Measurements from ENCODE around the gene PIP4K2A. TPM values are rescaled to one million over a fixed set of nuclear protein-coding genes. Genes with fewer than 3 reads are reported as not detected.
A peak's percentile ranks its signal among the peaks of the same experiment; 100 is the strongest.

The PIP4K2A gene
- total and polyA plus RNA-seq, 2 experiments from 2014 or later: 39.9 to 40.1 TPM

DNA sequence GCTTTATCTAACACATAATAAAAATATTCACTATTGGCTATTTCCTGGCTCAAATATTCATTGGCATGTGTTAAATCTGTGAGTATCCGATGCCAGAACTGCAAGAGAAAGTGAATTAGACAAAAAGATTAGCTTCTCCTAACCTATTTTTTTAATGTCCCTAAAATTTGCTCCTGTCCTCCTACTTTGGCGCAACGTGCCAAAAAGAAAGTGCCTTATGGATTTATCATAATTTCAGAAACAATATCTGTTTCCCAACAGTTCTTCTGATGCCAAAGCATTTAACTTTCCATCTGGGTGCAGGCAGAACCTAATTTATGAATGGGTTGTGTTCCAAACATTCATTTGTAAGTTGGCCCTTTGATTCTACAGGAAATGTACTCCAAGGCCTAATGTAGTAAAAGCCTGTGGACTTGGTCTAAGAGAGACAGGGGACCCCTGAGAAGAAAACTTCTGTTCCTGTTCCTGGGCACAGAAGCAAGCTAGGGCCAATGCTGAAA, 15.4 kb downstream of the PIP4K2A start:
- Mint-ChIP-seq H3K27me3 (ENCODE audit: insufficient read depth, low read depth, poor library complexity) (peaks cover 5% of the 10 kb centered on the region), H3K9me3 (peaks cover under 1% of the 10 kb centered on the region), H3K4me1 (peaks cover 44% of the 10 kb centered on the region), H3K36me3 (ENCODE audit: low read depth) (peaks cover 13% of the 10 kb centered on the region), H3K27ac (peak overlapping the region; percentile 64; the same call in 1 of the 2 replicates), H3K4me3 (no peak overlapping the region)
- ATAC-seq (no peak), DNase-seq (ENCODE audit: low spot score) (no peak)
- H3K9me2 ChIP-seq (ENCODE audit: insufficient read depth): peaks cover 8% of the 10 kb centered on the region; the same call in 1 of the 2 replicates
- H3F3A ChIP-seq (replicated peaks; ENCODE audit: low read depth): no peaks in the 10 kb centered on the region
- TF ChIP-seq, protein P1, sequence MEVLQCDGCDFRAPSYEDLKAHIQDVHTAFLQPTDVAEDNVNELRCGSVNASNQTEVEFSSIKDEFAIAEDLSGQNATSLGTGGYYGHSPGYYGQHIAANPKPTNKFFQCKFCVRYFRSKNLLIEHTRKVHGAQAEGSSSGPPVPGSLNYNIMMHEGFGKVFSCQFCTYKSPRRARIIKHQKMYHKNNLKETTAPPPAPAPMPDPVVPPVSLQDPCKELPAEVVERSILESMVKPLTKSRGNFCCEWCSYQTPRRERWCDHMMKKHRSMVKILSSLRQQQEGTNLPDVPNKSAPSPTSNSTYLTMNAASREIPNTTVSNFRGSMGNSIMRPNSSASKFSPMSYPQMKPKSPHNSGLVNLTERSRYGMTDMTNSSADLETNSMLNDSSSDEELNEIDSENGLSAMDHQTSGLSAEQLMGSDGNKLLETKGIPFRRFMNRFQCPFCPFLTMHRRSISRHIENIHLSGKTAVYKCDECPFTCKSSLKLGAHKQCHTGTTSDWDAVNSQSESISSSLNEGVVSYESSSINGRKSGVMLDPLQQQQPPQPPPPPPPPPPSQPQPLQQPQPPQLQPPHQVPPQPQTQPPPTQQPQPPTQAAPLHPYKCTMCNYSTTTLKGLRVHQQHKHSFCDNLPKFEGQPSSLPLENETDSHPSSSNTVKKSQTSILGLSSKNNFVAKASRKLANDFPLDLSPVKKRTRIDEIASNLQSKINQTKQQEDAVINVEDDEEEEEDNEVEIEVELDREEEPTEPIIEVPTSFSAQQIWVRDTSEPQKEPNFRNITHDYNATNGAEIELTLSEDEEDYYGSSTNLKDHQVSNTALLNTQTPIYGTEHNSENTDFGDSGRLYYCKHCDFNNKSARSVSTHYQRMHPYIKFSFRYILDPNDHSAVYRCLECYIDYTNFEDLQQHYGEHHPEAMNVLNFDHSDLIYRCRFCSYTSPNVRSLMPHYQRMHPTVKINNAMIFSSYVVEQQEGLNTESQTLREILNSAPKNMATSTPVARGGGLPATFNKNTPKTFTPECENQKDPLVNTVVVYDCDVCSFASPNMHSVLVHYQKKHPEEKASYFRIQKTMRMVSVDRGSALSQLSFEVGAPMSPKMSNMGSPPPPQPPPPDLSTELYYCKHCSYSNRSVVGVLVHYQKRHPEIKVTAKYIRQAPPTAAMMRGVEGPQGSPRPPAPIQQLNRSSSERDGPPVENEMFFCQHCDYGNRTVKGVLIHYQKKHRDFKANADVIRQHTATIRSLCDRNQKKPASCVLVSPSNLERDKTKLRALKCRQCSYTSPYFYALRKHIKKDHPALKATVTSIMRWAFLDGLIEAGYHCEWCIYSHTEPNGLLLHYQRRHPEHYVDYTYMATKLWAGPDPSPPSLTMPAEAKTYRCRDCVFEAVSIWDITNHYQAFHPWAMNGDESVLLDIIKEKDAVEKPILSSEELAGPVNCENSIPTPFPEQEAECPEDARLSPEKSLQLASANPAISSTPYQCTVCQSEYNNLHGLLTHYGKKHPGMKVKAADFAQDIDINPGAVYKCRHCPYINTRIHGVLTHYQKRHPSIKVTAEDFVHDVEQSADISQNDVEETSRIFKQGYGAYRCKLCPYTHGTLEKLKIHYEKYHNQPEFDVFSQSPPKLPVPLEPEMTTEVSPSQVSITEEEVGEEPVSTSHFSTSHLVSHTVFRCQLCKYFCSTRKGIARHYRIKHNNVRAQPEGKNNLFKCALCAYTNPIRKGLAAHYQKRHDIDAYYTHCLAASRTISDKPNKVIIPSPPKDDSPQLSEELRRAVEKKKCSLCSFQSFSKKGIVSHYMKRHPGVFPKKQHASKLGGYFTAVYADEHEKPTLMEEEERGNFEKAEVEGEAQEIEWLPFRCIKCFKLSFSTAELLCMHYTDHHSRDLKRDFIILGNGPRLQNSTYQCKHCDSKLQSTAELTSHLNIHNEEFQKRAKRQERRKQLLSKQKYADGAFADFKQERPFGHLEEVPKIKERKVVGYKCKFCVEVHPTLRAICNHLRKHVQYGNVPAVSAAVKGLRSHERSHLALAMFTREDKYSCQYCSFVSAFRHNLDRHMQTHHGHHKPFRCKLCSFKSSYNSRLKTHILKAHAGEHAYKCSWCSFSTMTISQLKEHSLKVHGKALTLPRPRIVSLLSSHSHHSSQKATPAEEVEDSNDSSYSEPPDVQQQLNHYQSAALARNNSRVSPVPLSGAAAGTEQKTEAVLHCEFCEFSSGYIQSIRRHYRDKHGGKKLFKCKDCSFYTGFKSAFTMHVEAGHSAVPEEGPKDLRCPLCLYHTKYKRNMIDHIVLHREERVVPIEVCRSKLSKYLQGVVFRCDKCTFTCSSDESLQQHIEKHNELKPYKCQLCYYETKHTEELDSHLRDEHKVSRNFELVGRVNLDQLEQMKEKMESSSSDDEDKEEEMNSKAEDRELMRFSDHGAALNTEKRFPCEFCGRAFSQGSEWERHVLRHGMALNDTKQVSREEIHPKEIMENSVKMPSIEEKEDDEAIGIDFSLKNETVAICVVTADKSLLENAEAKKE (CRISPR knock-in tag; IDR thresholded peaks at IDR 0.05): no peak
- TF ChIP-seq CREB1 (CRISPR knock-in tag; IDR thresholded peaks at IDR 0.05; ENCODE audit: low read depth): no peak
- no peak for TF ChIP-seq NANOG (IDR thresholded peaks at IDR 0.05; ENCODE audit: borderline replicate concordance)
- TF ChIP-seq STAT1 (IDR thresholded peaks at IDR 0.05; ENCODE audit: unreplicated experiment): no peak
- no peak for TF ChIP-seq EZH2phosphoT487 (IDR thresholded peaks at IDR 0.05; ENCODE audit: unreplicated experiment)
- TF ChIP-seq JUNB (IDR thresholded peaks at IDR 0.05; ENCODE audit: unreplicated experiment): no peak
- TF ChIP-seq, protein P2, sequence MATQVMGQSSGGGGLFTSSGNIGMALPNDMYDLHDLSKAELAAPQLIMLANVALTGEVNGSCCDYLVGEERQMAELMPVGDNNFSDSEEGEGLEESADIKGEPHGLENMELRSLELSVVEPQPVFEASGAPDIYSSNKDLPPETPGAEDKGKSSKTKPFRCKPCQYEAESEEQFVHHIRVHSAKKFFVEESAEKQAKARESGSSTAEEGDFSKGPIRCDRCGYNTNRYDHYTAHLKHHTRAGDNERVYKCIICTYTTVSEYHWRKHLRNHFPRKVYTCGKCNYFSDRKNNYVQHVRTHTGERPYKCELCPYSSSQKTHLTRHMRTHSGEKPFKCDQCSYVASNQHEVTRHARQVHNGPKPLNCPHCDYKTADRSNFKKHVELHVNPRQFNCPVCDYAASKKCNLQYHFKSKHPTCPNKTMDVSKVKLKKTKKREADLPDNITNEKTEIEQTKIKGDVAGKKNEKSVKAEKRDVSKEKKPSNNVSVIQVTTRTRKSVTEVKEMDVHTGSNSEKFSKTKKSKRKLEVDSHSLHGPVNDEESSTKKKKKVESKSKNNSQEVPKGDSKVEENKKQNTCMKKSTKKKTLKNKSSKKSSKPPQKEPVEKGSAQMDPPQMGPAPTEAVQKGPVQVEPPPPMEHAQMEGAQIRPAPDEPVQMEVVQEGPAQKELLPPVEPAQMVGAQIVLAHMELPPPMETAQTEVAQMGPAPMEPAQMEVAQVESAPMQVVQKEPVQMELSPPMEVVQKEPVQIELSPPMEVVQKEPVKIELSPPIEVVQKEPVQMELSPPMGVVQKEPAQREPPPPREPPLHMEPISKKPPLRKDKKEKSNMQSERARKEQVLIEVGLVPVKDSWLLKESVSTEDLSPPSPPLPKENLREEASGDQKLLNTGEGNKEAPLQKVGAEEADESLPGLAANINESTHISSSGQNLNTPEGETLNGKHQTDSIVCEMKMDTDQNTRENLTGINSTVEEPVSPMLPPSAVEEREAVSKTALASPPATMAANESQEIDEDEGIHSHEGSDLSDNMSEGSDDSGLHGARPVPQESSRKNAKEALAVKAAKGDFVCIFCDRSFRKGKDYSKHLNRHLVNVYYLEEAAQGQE (IDR thresholded peaks at IDR 0.05; ENCODE audit: unreplicated experiment): no peak
- no peak for TF ChIP-seq ZNF114 (CRISPR knock-in tag; IDR thresholded peaks at IDR 0.05)
- no peak for TF ChIP-seq POLR2AphosphoS5 (IDR thresholded peaks at IDR 0.05; ENCODE audit: low read depth)
- TF ChIP-seq, protein P3, sequence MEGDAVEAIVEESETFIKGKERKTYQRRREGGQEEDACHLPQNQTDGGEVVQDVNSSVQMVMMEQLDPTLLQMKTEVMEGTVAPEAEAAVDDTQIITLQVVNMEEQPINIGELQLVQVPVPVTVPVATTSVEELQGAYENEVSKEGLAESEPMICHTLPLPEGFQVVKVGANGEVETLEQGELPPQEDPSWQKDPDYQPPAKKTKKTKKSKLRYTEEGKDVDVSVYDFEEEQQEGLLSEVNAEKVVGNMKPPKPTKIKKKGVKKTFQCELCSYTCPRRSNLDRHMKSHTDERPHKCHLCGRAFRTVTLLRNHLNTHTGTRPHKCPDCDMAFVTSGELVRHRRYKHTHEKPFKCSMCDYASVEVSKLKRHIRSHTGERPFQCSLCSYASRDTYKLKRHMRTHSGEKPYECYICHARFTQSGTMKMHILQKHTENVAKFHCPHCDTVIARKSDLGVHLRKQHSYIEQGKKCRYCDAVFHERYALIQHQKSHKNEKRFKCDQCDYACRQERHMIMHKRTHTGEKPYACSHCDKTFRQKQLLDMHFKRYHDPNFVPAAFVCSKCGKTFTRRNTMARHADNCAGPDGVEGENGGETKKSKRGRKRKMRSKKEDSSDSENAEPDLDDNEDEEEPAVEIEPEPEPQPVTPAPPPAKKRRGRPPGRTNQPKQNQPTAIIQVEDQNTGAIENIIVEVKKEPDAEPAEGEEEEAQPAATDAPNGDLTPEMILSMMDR (conservative IDR thresholded peaks at IDR 0.05; ENCODE audit: low read depth in 2 of 2): no peak
- TF ChIP-seq EZH2 (IDR thresholded peaks at IDR 0.05; ENCODE audit: low read depth, unreplicated experiment): no peak
- TF ChIP-seq ZNF331 (CRISPR knock-in tag; IDR thresholded peaks at IDR 0.05; ENCODE audit: low read depth): no peak
- TF ChIP-seq, protein P4, sequence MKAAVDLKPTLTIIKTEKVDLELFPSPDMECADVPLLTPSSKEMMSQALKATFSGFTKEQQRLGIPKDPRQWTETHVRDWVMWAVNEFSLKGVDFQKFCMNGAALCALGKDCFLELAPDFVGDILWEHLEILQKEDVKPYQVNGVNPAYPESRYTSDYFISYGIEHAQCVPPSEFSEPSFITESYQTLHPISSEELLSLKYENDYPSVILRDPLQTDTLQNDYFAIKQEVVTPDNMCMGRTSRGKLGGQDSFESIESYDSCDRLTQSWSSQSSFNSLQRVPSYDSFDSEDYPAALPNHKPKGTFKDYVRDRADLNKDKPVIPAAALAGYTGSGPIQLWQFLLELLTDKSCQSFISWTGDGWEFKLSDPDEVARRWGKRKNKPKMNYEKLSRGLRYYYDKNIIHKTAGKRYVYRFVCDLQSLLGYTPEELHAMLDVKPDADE (IDR thresholded peaks at IDR 0.05): no peak
- H3K79me2 ChIP-seq (replicated peaks; ENCODE audit: insufficient read depth): peaks cover 100% of the 10 kb centered on the region
- H3K27me3 ChIP-seq (ENCODE audit: insufficient read depth): no peaks in the 10 kb centered on the region
- no peak overlapping the region for H3K4me2 ChIP-seq
- H3K4me3 ChIP-seq: no peak overlapping the region
- H3K4me1 ChIP-seq (ENCODE audit: insufficient read depth): peaks cover 45% of the 10 kb centered on the region
- H4K20me1 ChIP-seq (replicated peaks; ENCODE audit: insufficient read depth): 0 out of 2 replicates have a peak, but pooled peaks cover under 1% of the 10 kb centered on the region
- H3K27ac ChIP-seq (ENCODE audit: low read depth): no peak overlapping the region
- H3K36me3 ChIP-seq (ENCODE audit: insufficient read depth): no peaks in the 10 kb centered on the region
- no peak overlapping the region for H2AFZ ChIP-seq
